ENCODE measurements around the gene SLC18A3. TPM values are rescaled to one million over a fixed set of nuclear protein-coding genes. Genes with fewer than 3 reads are reported as not detected.

Gene SLC18A3
- total RNA-seq, 2 experiments from 2014 or later = not detected

GRCh38 chr10:49609283-49610113 lies 612 bp upstream of the SLC18A3 start:
- POLR2A ChIA-PET = no interaction called here

GRCh38 chr10:49610458-49611165 lies 502 bp downstream of the SLC18A3 start:
- POLR2A ChIA-PET = no interaction called here
- CTCF ChIA-PET = no interaction called here

More at GRCh38 chr10:49609283-49610113, 612 bp upstream of the SLC18A3 start:
- CTCF ChIA-PET = no interaction called here

- ChIA-PET CTCF (interaction anchor here (0.6 kb wide), 1 partner anchor 35 kb away, joined by 3 read pairs; no protein-coding TSS in a partner anchor), POLR2A (no interaction called here)
These were observed 1.2 kb downstream of the SLC18A3 start for GRCh38 chr10:49611166-49611815.

- CTCF ChIA-PET = interaction anchor here (0.6 kb wide), 1 partner anchor 35 kb away, joined by 3 read pairs; no protein-coding TSS in a partner anchor
- POLR2A ChIA-PET = no interaction called here
These were observed 1.9 kb downstream of the SLC18A3 start for GRCh38 chr10:49611816-49612512.

- ChIA-PET POLR2A (no interaction called here), CTCF (no interaction called here)
These were observed 2.5 kb downstream of the SLC18A3 start for GRCh38 chr10:49612513-49613164.

DNA sequence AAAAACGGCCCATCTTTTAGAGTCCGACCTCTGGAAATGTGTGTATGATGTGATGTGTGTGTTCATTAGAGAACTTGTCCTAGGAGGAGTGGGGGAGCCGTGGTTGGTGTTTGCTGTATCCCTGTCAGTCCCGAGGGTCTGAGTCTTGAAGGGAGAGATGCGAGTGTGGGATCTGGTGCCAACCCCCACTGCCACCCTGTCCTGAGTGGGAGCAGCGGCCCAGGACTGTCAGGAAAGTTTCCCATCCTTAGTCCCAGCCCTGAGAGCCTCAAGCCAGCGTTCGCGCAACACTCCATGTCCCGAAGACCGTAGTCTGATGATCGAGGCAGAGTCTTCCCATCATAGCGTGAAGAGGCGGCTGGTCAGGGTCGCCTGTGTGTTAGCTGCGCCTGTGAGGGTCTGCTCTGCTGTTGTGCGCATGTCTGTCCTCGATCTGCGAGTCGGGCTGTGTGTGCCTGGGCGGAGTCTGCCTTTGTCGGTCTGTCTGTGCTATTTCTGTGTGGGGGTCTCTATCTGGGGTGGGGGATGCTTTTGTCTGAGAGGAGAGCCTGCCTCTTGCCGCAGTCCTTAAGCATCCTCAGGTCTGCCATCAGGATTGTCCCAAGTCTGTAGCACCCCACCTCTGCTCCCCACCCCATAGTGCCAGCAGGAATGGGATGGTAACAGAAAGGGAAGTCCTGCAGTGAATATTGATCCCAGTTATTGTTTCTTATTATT lies 3.2 kb downstream of the SLC18A3 start:
- CTCF ChIA-PET = no interaction called here

DNA sequence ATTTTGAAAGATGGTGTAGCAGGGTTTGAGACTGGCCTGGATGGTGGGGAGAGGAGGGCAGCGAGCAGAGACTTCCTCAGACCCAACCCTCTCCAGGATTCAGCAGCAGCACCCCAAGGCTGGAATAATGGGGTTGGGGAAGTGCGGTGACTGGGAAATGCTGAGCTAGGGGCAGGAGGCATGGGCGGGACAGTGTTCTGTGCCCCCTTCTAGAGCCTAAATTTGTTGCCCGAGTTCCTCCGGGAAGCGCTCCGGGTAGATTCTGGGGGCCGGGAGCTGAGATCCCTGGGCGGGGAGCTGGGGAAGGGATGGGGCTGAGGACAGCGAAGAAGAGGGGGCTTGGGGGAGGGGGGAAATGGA lies 3.8 kb downstream of the SLC18A3 start, which contains the start of gene CHAT:
Gene CHAT (plus strand): TSS at position 156 of the 360 bp plus-strand sequence. CDS start 153 bp downstream, at position 309.
- ChIA-PET POLR2A (no interaction called here), CTCF (no interaction called here)

More for the DNA sequence above, 3.2 kb downstream of the SLC18A3 start:
- POLR2A ChIA-PET = no interaction called here

DNA sequence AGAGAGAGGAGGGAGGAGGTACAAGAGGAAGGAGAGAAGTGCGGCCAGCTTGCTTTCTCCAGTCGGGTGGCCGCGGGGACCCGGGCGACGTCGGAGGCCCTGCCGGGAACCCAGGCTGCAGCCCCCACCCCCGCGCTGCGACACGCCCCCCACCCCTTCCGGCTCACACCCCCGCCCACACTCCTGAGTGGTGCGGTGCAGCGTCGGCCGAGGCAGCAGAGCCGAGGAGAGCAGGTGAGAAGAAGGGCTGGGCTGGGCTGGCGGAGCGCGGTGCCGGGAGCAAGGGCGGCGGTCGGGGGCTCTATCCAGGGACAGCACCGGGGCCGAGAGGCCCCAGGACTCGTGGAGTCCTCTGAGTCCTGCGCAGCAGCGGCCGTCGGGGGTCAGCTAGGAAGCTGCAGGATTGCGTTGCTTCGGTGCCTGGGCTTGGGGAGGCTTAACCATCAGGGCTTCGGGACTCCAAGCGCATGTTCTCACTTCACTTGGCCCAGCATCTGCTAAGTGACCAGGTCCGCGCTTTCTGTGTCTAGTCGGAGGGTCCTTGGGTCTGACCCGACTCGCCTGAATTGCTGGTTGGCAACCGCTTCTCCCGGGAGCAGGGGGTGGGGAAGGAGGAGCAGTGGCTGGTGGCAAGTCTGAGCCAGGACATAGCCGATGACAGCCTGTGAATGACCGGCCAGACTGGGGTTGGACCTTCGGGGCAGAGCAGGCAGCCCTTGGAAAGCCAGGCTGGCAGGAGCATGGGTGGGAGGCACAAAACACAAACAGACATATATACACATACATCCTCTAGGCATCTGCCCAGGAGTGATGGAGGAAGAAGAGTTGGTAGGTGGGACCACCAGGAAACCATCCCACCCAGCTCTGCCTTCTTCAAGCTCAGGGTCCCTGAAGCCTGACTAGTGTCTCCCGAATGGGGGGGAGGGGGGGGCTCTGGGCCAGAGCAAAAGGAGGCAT lies 4.4 kb downstream of the SLC18A3 start:
- POLR2A ChIA-PET = no interaction called here
- CTCF ChIA-PET = no interaction called here

GRCh38 chr10:49615213-49615612 lies 5.1 kb downstream of the SLC18A3 start:
- POLR2A ChIA-PET = no interaction called here
- CTCF ChIA-PET = no interaction called here

GRCh38 chr10:49615721-49616120 lies 5.6 kb downstream of the SLC18A3 start:
- CTCF ChIA-PET = no interaction called here

GRCh38 chr10:49616421-49617101 lies 6.5 kb downstream of the SLC18A3 start:
- POLR2A ChIA-PET = no interaction called here
- CTCF ChIA-PET = no interaction called here

More at GRCh38 chr10:49615721-49616120, 5.6 kb downstream of the SLC18A3 start:
- POLR2A ChIA-PET = no interaction called here

DNA sequence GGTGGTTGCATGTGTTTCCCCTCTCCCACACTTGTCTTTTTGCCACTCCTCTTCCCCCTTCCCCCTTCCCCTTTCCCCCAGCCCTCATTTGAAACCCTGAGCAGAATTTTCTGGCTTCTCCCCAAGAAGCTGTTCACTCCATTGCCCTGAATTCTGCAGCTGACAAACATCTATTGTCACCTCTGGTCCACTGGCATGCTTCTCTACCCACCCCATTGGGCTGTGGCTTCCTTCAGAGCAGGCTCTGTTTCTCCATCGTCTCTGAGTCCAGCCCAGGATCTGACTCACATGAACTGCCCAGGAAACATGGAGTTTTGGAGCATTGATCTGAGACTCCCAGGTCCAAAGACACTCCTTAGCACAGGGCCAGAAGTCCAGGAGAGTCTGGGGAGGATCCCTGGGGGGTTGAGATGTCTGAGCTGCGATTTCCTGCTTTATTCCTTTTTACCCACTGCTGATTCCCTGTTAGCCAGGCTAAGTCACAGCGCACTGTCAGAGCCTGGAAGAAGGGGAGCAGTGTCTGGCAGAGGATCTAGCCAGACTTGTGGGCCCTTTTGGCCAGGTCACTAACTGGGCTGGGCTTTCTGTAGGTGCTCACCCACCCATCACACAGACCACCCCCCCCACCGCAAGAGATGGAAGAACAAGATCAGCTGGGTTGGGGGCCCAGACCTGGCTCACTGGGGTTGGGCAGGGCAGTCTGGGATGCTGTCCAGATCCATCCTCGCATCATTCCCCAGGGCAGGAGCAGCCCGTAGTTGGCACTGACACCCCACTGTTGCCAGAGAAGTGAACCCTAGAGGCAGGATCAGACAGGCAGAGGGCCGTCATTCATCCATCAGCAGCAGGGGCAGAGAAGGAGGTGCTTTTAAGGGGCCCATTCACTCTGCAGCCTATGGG lies 7.3 kb downstream of the SLC18A3 start:
- POLR2A ChIA-PET = no interaction called here
- CTCF ChIA-PET = no interaction called here

DNA sequence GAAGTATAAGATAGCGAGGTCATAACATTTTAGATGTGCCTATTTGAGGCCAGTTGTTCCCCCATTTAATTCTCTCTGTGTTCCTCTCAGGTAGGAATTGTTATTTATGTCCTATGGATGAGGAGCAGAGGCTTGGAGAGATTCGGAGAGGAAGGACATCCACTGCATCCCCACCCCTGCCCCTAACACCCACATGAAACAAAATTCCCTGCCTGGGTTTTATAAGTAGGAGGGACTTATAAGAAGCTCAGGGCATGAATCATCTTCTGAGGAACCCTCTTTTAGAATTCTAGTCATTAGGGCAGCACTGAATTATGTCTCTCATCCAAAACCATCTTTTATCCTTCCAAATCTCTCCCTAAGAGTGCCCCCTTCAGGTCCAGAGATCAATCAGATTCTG lies 8.7 kb downstream of the SLC18A3 start:
- ChIA-PET POLR2A (no interaction called here), CTCF (no interaction called here)

- CTCF ChIA-PET = no interaction called here
- POLR2A ChIA-PET = no interaction called here
These were observed 9.5 kb downstream of the SLC18A3 start for GRCh38 chr10:49619613-49620012.

- ChIA-PET POLR2A (no interaction called here), CTCF (no interaction called here)
These were observed 10.2 kb downstream of the SLC18A3 start for GRCh38 chr10:49620286-49620810.

- ChIA-PET POLR2A (no interaction called here), CTCF (no interaction called here)
These were observed 10.8 kb downstream of the SLC18A3 start for GRCh38 chr10:49620841-49621378.

All from activated CD8-positive, alpha-beta memory T cell treated with anti-CD3 and anti-CD28 coated beads for 36 hours (primary cell).